Stimulated activated CD4-positive, alpha-beta T cell treated with anti-CD3 and anti-CD28 coated beads, Interleukin-12 subunit alpha, Interleukin-12 subunit beta, amount 100 ng/mL, for 48 hours (primary cell): ENCODE data around the gene TNFAIP6.
"Not testable (repeated sequence)": the region's sequence is repeated elsewhere in the genome, so short reads cannot be mapped to it uniquely, and the experiment has no call there.

Experiments
- DNase-seq, 3 donors: peaks; one replicate each; pipeline ENCODE4 v3.0.0-alpha.2; 2020; ENCODE audit warnings: low read depth in 2 of 3, low spot score in 1 of 3

TNFAIP6 gene, protein sequence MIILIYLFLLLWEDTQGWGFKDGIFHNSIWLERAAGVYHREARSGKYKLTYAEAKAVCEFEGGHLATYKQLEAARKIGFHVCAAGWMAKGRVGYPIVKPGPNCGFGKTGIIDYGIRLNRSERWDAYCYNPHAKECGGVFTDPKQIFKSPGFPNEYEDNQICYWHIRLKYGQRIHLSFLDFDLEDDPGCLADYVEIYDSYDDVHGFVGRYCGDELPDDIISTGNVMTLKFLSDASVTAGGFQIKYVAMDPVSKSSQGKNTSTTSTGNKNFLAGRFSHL

DNA sequence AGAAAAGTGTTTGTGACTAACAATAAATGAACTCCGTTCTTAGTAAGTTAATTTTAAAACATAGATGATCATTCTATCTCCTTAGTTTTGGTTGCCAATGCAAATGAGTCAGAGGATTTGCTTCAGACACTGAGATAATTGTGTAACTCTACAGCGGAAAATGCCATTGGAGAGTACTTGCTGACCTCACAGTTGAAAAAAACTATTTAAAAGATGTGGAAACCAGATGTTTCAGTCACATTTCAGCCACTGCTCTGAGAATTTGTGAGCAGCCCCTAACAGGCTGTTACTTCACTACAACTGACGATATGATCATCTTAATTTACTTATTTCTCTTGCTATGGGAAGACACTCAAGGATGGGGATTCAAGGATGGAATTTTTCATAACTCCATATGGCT is at the start of gene TNFAIP6:
TNFAIP6 (plus strand) TSS at position 234 of the 400 bp plus-strand sequence; CDS start at position 309, 75 bp downstream.
- no peak for DNase-seq

DNA sequence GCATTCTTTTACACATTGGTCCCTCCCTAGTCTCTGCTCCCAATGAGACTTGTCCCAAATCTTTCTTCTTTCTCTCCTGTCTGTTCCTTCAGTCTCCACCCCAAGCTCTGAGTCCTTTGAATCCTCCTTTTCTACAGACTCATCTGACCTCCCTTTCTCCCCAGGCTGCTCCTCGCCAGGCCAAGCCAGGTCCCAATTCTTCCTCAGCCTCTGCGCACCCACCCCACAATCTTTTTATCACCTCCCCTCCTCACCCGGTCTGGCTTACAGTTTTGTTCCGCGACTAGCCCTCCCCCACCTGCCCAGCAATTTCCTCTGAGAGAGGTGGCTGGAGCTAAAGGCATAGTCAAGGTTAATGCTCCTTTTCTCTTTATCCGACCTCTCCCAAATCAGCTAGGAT is 47.1 kb upstream of the TNFAIP6 start:
- DNase-seq: not testable (repeated sequence)

DNA sequence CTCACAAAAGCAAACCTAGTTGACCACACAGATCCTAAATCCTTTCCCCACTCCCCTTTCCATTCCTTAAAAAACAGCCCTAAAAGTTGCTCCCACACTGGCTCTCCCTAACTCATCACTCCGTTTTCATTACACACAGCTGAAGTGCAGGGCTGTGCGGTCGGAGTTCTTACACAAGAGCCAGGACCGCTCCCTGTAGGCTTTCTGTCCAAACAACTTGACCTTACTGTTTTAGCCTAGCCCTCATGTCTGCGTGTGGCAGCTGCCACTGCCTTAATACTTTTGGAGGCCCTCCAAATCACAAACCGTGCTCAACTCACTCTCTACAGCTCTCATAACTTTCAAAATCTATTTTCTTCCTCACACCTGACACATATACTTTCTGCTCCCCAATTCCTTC is 45.0 kb upstream of the TNFAIP6 start:
- not testable (repeated sequence) for DNase-seq

DNA sequence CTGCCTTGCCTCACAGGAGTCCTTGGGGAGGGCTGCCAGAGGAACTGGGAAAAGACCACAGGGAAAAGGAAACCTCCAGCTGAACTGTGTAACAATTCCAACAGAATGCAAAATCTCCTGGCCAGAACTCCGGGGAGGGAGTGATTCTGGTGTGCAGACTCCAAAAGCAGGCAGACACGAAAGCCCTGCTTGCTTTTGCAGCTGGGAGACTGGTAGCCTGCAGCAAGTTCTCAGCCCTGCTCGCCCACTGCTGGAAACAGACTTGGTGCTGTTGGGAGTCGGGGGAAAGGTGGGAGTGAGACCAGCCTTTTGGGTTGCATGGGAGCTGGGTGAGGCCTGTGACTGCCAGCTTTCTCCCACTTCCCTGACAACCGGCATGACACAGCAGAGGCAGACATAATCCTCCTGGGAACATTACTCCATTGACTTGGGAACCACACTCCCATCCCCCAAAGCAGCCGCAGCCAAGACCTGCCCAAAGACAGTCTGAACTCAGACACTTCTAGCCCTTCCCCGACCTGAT is 42.0 kb upstream of the TNFAIP6 start:
- no peak for DNase-seq

DNA sequence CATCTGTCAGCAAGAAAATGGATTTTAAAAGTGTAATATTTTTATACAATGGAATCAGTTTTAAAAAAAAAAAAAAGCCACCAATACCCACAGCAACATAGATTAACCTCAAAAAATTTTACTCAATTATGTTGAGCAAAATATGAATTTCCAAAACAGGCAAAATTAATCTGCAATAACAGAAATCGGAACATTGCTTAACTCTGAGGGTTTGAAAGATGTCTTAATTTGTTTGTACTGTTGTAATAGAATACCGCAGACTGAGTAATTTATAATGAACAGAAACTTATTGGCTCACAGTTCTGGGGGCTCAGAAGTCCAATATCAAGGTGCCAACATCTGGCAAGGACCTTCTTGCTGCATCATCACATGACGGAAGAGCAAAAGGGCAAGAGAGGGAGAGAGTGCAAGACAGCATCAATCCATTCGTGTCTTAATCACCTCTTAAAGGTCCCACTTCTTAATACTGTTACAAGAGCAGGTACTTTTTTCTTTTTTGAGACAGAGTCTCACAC is 31.8 kb upstream of the TNFAIP6 start:
- no peak for DNase-seq

DNA sequence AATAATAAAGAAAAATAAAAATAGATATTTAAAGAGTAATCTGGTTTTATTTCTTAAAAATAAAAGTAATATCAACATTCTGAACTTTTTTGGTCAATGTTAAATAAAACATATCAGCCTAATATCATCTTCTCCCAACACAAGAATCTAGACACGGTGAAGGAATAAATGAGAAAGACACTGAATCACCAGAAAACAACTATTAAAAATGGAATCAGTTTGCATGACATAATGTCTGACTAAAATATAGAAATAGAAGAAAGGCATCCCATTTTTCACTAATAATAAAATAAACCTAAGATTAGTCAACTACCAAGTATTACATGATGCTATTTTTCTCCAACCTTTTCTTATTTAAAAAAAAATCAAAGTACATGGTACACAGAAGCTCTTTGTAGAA is 30.8 kb upstream of the TNFAIP6 start:
- DNase-seq: no peak

DNA sequence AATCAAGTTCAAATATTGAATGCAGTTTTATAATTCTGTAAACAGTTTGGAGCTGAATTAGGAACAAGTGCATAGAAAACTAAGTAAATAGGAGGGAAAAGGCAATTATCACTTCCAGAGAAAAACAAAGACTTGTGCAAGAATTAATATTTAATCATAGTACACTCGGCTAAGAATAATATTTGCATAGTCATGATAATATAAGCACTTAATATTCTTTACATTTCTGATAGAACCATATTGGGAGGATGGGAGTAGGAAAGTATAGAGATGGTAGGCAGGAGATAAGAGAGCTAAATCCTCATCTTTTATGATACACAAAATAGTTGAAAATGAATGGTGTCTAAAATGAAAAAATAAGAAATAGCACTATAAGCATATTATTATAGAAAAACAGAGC is 27.4 kb upstream of the TNFAIP6 start:
- no peak for DNase-seq

DNA sequence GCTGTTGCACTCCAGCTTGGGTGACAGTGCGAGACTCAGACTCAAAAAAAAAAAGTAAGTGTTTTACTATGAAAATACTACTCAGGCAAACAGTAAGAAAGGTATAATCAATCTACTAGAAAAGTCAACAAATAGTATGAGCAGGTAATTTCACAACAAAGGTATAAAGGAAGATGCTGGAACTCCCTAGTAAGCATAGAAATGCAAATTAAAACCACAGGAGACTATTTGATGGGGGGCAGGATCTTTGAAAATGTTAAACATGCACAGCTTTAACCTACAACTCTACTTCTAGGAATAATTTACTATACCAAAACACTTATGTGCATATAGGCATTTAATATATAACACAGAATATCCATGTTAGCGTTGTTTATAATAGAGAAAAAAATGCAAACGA is 24.3 kb upstream of the TNFAIP6 start:
- DNase-seq: no peak

DNA sequence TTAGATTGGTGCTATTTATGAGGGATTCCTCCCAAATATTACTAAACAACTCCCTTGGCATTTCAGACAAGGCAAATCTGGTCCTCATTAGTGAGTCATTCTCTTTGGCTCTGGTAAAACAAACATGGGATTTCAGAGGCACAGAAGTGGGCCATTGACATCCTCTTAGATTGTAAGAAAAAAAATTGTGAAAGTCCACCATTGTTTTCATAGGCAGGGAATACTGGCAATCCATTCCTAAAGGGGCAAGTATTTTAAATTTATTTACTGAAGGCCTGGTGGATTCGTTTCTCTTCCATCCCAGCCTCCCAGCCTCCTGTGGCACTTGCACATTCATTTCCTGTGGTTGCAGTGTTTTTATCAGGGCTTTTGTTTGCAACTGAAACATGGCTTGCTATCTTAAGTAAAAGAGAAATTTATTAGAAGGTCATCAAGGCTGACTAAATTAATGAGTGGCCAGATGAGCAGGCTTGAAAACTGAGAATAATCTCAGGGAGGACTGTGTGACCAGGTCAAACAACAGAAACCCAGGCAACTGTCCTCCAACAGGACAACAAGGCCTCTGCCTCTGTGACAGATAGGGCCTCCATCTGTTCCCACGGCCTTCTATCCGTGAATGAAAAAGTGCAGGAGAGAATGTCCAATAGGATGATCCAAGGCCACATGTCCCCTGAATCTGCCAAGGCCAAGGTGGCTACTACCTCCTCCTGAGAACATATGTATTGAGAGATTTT is 23.1 kb upstream of the TNFAIP6 start:
- no peak for DNase-seq

DNA sequence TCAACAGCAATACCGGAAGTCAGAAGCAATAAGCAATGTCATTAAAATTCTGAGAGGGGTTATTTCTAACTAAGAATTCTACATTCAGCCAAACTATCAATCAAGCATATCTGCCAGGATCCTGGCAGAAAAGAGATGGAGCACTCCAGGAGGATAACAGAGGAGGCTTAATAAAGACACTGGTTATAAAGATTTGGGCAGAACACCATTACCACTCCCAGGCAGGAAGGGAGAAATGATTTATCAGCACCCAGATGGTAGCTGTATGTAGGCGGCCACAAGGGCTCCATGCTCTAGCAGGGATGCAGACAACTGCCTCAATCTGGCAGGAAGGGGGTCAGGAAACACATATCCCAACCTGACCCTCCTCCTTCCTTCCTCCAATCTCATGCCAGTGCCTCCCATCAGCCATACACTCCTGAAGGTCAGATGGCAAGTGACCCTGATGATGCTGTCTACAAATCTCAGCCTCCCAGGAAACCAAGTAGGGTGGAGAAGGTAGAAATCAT is 20.5 kb upstream of the TNFAIP6 start:
- no peak for DNase-seq

DNA sequence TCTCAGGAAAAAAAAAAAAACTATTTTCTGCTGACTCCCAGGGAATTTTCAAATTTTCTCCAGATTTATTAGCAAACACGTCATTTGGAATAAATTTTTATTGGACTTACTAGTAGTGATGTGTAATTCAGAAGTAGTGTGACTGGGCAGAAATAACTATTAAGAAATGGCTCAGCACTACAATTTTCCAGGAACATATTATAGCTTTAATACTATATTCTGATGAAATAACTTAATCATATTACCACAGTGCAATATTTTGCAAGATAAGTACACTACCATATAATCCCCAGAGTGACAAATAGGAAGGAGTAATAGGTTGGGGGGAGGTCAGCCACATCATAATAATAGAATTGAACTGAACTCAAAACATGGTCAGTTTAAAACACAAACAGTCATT is 19.7 kb upstream of the TNFAIP6 start:
- DNase-seq: no peak

DNA sequence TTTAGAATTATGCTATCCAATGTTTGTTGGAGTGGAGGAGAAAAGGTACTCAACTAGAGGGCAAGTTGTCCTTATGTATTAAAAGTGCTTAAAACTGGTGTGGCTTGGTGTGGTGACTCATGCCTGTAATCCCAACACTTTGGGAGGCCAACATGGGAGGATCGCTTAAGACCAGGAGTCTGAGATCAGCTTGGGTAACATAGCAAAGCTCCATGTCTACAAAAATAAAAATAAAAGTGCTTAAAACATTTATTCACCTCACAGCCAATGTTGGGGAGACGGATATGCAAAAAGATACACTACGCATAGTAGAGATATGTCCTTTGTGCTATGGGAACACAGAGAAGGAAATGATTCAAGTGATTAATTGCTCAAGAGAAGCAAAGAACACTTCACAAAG is 19.3 kb upstream of the TNFAIP6 start:
- no peak for DNase-seq

DNA sequence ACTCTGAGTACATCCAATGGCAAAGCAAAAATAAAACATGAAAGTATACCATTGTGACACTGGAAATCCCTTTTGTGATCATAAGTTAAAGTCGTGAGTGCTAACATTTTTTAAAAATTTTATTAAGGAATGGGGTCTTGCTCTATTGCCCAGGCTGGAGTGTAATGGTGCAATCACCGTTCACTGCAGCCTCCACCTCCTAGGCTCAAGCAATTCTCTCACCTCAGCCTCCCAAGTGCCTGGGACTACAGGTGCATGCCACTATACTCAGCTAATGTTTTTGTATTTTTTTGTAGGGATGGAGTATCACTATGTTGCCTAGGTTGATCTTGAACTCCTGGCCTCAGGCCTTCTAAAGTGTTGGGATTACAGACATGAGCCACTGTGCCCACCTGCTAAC is 14.3 kb upstream of the TNFAIP6 start:
- DNase-seq: no peak

DNA sequence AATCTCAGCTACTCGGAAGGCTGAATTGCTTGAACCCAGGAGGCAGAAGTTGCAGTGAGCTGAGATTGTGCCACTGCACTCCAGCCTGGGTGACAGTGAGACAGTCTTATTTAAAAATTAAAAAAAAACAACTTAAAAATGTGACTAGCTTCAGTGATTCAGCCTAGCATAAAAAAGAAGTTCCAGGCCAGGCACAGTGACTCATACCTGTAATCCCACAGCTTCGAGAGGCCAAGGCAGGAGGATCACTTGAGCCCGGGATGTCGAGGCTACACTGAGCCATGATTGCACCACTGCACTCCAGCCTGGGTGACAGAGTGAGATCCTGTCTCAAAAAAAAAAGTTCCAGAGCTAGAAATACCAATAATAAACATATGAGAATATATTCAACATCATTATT is 13.2 kb upstream of the TNFAIP6 start:
- DNase-seq: not testable (repeated sequence)

DNA sequence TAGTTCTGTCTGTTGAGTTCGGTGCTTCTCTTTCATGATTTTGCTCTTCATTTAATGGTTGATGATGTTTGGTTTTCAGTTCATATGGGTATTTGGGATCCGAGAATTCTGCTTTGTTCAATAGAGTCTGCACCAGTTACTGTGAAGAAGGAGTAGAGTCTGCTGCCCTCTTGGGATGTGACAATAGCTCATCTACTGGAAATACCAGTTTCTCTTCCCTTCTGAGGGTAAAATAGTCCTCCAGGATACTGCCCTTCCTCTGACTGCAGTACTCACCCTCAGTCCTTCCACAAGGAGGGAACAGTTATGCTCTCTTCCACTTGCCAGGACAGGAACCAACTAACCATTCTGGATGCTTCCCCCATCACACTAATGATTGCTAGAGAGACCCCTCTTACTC is 12.5 kb upstream of the TNFAIP6 start:
- no peak for DNase-seq

DNA sequence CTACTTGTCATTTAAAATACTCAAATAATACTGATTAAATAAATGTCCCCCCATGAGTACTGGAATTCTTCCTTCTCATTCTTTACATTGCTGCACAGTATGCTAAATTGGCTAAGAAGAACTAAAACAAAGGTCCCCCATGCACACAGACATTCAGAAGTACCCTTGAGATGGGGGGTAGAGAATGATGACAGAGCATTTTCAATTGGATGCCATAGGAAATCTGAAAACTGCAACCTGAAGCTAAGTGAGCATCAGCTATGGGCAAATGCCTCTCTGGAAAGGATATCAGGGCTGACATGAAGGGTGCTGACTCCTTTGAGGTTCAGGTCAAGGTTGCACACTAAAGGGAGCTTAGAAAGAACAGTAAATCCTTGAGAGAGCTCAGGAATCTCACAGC is 10.1 kb upstream of the TNFAIP6 start:
- DNase-seq: no peak

DNA sequence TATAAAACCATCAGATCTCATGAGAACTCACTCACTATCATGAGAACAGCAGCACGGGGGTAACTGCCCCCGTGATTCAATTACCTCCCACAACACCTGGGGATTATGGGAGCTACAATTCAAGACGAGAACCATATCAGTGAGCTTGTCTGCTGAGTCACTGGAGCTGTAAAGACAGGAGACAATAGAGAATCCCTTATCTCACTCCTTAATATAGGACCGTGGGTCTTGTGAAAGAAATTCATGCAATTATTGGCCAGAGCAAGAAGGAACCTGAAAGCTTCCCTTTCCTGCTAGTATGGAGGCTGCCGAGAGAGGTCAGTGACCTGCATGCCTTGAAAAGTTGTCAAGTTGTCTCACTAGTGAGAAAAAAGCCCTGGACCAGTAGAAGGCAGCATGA is 9.5 kb upstream of the TNFAIP6 start:
- no peak for DNase-seq

DNA sequence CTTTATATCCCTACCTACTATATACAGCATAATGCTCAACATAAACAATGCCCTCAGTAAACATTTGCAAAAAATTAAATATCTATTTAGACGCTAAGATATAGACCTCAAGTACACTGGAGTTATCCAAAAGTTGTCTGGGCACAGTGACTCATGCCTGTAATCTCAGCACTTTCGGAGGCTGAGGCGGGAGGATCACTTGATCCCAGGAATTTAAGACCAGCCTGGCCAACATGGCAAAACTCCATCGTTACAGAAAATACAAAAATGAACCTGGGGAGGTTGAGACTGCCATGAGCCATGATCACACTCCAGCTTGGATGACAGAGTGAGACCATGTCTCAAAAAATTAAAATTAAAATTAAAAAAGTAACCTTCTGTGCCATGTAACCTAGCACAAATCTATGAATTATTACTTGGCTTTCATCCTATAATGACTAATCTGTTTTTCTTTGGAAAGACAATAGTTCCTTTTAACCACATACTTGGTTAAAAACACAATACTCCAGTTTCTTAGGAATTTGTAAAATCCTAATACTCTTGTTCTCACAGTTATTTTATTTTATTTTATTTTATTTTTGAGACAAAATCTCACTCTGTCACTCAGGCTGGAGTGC is 6.7 kb upstream of the TNFAIP6 start:
- DNase-seq: no peak

DNA sequence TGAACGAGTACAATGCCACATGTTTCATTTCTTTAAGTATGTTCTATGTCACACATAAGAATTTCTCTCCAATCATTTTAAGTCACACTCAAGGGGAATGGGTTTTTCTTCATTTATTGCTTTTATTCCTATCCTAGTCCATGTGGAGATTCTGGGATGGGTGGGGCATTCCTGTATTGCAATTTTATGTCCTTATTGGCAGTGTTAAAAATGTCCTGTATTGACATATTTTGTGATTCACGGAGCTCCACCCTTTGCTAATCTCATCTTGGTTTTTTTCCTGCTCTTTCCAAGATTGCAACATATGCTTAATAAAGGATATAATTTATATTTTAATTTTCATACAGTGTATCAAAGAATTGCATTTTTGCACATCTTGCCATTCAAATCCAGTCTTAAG is 3.4 kb upstream of the TNFAIP6 start:
- DNase-seq: no peak

DNA sequence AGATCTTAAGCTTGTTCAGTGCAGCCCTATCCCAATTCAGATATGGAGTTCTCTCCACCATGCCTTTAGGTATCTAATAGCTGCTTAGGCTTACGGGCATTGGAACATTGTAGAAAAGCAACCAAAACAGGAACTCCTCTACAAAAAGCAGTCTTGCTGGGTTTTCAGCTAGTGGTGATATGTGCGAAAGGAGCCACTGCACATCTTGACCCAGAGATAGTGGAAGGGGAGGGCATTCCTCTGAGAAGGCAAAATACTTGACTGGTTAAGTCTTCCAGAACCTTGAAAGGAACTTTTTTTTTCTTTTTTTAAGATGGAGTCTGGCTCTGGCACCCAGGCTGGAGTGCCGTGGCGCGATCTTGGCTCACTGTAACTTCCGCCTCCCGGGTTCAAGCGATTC is 2.6 kb upstream of the TNFAIP6 start:
- DNase-seq: no peak

DNA sequence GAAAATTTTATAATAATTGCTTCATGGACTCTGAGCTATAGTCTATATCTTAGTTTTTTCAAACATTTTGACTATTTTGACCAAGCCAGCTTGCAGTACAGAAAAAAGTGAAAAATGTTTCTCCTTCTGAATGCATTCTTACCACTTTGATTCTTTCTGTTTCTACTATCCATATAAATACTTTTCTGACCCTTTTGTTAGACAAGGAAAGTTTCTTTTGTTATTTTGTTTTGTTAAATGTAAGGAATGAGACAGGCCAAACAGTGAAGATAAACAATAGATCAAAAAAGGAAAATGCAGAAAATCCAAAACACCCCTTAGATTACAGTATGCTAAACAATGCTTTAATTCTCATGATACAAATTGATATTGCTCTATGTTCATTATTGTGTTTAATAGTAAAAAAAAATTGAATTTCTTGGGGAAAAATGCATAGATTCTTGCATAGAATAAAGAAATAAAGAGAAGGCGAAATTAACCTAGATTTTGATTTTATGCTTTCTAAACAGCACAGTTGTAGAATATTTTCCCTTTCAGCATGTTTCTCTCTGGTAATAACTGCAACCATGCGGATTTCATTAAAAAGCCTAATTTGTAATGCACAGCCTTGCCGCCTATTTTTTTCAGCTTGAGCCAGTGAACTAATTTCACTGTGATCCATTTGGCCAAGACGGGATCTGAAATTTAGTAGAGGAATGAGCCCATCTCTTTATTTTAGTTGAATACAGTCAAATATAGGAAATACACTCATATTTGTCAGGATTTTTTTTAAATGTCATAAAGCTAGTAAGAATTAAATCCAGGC is 976 bp downstream of the TNFAIP6 start:
- DNase-seq: no peak
